Endothelial cell (in vitro differentiated cells): Measurements from ENCODE around the gene DUSP6. TPM values are rescaled to one million over a fixed set of nuclear protein-coding genes. Genes with fewer than 3 reads are reported as not detected.
A peak's percentile ranks its signal among the peaks of the same experiment; 100 is the strongest.

Source experiments
- DNase-seq: peaks from one replicate; pipeline ENCODE4 v3.0.0; 2021; ENCODE audit warnings: low spot score
- H3K27ac Mint-ChIP-seq: one replicate; pipeline ENCODE4 v1.8.0; 2021; ENCODE audit warnings: mixed read lengths, inconsistent platforms; ENCODE audit not compliant: unreplicated experiment
- H3K27me3 Mint-ChIP-seq: one replicate; pipeline ENCODE4 v1.8.0; 2021; ENCODE audit warnings: mild to moderate bottlenecking, moderate library complexity, mixed read lengths, inconsistent platforms; ENCODE audit not compliant: unreplicated experiment
- H3K36me3 Mint-ChIP-seq: one replicate; pipeline ENCODE4 v1.8.0; 2021; ENCODE audit warnings: mild to moderate bottlenecking, low read depth, mixed read lengths, inconsistent platforms; ENCODE audit not compliant: unreplicated experiment
- H3K4me1 Mint-ChIP-seq: one replicate; pipeline ENCODE4 v1.8.0; 2021; ENCODE audit warnings: mild to moderate bottlenecking, mixed read lengths, inconsistent platforms; ENCODE audit not compliant: unreplicated experiment
- H3K4me3 Mint-ChIP-seq: one replicate; pipeline ENCODE4 v1.8.0; 2021; ENCODE audit warnings: mild to moderate bottlenecking, mixed read lengths, inconsistent platforms; ENCODE audit not compliant: unreplicated experiment
- H3K9me3 Mint-ChIP-seq: one replicate; pipeline ENCODE4 v1.8.0; 2021; ENCODE audit warnings: mixed read lengths, inconsistent platforms; ENCODE audit not compliant: unreplicated experiment
- CTCF ChIP-seq: fragments of 200-600 bp; sonication (generic); IDR thresholded peaks from one replicate; pipeline ENCODE4 v1.5.0; 2021; ENCODE audit warnings: antibody characterized with exemption; ENCODE audit not compliant: unreplicated experiment
- long read RNA-seq: library from polyadenylated mRNA; unstranded; transcript quantifications from one replicate; pipeline ENCODE4 v2.0.0, GENCODE V29; 2020; ENCODE audit not compliant: unreplicated experiment
- total RNA-seq: library from RNA; stranded (reverse); fragmentation: NEBNext Ultra II Directional; extraction: Animal tissue kit (Norgen Biotek cat#: 25700); gene quantifications from one replicate; pipeline ENCODE4 v1.2.1, GENCODE V29; 2021; ENCODE audit not compliant: unreplicated experiment

DUSP6 gene, protein sequence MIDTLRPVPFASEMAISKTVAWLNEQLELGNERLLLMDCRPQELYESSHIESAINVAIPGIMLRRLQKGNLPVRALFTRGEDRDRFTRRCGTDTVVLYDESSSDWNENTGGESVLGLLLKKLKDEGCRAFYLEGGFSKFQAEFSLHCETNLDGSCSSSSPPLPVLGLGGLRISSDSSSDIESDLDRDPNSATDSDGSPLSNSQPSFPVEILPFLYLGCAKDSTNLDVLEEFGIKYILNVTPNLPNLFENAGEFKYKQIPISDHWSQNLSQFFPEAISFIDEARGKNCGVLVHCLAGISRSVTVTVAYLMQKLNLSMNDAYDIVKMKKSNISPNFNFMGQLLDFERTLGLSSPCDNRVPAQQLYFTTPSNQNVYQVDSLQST
- 232 TPM for total RNA-seq
- long read RNA-seq, full-length matches to known transcripts, result 119 of 131 reads
- long read RNA-seq, partial matches to known transcripts, result 3 of 131 reads
- long read RNA-seq, other reads (novel, unspliced or antisense), result 9 of 131 reads

DNA sequence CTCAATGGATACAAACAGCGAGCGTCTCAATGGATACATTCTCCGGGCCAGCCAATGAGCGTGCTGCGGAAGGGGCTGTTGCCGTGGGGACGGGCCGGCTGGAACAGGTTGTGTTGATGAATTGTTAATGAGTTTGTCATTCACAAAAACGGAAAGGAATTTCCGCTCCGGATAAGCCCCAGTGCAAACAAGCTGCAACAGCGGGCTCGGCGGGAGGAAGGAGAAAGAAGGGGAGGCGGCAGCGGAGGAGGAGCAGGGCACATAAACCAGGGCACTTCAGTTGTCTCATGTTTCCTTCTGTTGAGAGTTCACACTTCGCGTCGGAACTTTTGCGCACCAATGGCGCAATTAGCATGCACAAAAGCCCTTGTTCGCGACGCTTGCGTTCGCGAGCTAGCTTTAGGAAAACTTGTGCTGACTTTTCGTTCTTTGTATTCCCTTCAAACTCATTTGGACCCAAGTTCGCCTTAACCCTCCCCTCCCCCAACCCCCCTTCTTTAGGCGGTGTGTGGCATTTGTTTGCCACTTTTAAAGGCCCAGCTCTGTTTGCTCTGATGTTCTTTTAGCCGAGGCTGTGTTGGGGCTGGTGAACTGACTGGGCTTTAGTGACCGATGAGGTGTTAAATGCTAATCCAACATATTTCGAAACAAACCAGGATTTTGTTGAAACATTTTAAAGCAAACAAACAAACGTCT lies at the start of gene DUSP6:
TSS of gene DUSP6 (minus strand) at position 10 of the 696 bp plus-strand sequence. CDS start 462 bp downstream, outside the sequence.
- H3K4me1 Mint-ChIP-seq, result peaks cover 56% of the 10 kb centered on the region
- peak; percentile 93 for DNase-seq
- H3K36me3 Mint-ChIP-seq, result peaks cover 51% of the 10 kb centered on the region
- peak within 1 kb of the TSS; percentile 99 for H3K27ac Mint-ChIP-seq
- H3K27me3 Mint-ChIP-seq, result peaks cover 53% of the 10 kb centered on the region
- TF ChIP-seq CTCF, result no peak
- H3K9me3 Mint-ChIP-seq, result no peaks in the 10 kb centered on the region
- H3K4me3 Mint-ChIP-seq, result peak within 1 kb of the TSS; percentile 100

DNA sequence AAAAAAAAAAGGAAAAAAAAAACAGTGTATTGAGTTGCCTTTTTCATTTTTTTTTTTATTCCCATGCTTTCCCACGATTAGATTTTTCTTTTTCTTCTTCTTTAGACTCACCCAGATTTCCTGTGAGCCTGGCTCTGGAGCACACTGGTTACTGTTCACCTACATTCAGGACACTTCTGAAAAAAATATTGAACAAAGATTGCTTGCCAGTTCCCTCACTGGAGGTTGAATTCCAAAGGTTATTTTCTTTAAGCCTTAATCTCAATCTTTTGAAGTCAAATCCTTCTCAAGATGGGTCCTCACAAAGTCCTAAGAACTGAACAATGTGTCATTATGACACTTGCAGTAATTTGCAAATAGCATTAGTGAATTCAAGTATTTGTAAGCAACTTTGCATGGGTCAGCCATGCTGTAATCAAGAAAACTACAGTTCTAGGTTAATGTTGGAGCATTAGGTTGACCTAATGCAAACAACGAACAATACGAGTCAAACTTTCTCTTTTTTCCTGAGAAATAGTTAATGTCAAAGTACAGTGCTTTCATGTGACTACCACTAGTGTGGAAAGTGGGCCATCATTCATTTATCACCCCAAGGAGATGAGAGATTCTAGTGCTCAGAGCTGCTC lies 49.2 kb upstream of the DUSP6 start:
- Mint-ChIP-seq H3K27me3 (peaks cover 3% of the 10 kb centered on the region), H3K9me3 (no peaks in the 10 kb centered on the region), H3K4me3 (no peak overlapping the region), H3K27ac (no peak overlapping the region), H3K4me1 (peaks cover 19% of the 10 kb centered on the region), H3K36me3 (no peaks in the 10 kb centered on the region)
- TF ChIP-seq CTCF, result no peak
- no peak for DNase-seq

DNA sequence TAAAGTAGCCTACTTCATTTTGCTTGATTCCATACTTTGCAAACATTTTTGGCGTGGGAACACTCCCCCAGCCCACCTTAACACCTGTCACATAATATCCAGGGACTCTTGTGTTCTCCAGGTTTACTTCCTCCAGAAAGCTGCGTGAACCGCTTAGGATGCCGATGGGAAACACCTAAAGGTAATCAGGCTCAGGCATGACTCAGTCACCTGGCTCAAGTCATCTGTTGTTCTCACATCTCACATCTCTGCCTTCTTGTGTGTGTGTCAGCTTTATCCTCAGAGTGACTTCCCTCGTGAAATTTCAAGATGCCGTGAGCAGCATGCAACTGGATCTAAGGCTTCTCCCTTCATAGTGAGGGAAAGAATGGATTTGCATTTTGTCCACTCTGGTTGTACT lies 48.1 kb upstream of the DUSP6 start:
- Mint-ChIP-seq H3K4me1 (peaks cover 19% of the 10 kb centered on the region), H3K27ac (no peak overlapping the region), H3K4me3 (no peak overlapping the region), H3K36me3 (no peaks in the 10 kb centered on the region), H3K9me3 (no peaks in the 10 kb centered on the region), H3K27me3 (peaks cover 3% of the 10 kb centered on the region)
- no peak for DNase-seq
- TF ChIP-seq CTCF, result no peak

- H3K36me3 Mint-ChIP-seq, result peaks cover 2% of the 10 kb centered on the region
Observed at GRCh38 chr12:89395712-89396111, 43.4 kb upstream of the DUSP6 start.

More at GRCh38 chr12:89395712-89396111, 43.4 kb upstream of the DUSP6 start:
- Mint-ChIP-seq H3K4me1 (peaks cover 15% of the 10 kb centered on the region), H3K4me3 (no peak overlapping the region), H3K27me3 (no peaks in the 10 kb centered on the region), H3K9me3 (no peaks in the 10 kb centered on the region), H3K27ac (peak overlapping the region; percentile 5)
- TF ChIP-seq CTCF, result no peak
- no peak for DNase-seq
